22Rv1 (cell line): ENCODE results near the gene SEC63.
"Not testable (repeated sequence)": the region's sequence is repeated elsewhere in the genome, so short reads cannot be mapped to it uniquely, and the experiment has no call there.

Experiments
- ZFX ChIP-seq: fragments of 450-650 bp; IDR thresholded peaks from 2 replicates; pipeline ENCODE4 v1.6.1; 2017; ENCODE audit warnings: antibody characterized with exemption, borderline replicate concordance
- TF ChIP-seq, protein P1 (sequence below): fragments of 450-650 bp; IDR thresholded peaks from 2 replicates; pipeline ENCODE4 v1.5.1; 2017; ENCODE audit warnings: mild to moderate bottlenecking

DNA sequence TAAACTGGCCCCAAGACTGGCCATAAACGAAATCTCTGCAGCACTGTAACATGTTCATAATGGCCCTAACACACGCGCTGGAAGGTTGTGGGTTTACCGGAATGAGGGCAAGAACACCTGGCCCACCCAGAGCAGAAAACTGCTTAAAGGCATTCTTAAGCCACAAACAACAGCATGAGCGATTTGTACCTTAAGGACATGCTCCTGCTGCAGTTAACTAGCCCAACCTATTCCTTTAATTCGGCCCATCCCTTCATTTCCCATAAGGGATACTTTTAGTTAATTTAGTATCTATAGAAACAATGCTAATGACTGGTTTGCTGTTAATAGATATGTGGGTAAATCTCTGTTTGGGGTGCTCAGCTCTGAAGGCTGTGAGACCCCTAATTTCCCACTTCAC, 41.0 kb downstream of the SEC63 start:
- TF ChIP-seq, protein P1, sequence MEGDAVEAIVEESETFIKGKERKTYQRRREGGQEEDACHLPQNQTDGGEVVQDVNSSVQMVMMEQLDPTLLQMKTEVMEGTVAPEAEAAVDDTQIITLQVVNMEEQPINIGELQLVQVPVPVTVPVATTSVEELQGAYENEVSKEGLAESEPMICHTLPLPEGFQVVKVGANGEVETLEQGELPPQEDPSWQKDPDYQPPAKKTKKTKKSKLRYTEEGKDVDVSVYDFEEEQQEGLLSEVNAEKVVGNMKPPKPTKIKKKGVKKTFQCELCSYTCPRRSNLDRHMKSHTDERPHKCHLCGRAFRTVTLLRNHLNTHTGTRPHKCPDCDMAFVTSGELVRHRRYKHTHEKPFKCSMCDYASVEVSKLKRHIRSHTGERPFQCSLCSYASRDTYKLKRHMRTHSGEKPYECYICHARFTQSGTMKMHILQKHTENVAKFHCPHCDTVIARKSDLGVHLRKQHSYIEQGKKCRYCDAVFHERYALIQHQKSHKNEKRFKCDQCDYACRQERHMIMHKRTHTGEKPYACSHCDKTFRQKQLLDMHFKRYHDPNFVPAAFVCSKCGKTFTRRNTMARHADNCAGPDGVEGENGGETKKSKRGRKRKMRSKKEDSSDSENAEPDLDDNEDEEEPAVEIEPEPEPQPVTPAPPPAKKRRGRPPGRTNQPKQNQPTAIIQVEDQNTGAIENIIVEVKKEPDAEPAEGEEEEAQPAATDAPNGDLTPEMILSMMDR, result not testable (repeated sequence)
- not testable (repeated sequence) for TF ChIP-seq ZFX
